Adrenal gland (tissue), 12 donors: ENCODE data around the gene UBR3. TPM values are rescaled to one million over a fixed set of nuclear protein-coding genes. Genes with fewer than 3 reads are reported as not detected.

Experiments used
- DNase-seq, 7 donors: peaks; one replicate each; pipeline ENCODE4 v3.0.0-alpha.2; 2019 to 2020
- H3K27ac ChIP-seq, 5 donors: fragments of 200-600 bp; sonication (generic) in 4 of 5; 1 replicate in 3 of 5; 2 replicates in 2 of 5; pipeline versions ENCODE4 v1.5.1 to v1.8.0; 2016 to 2020; ENCODE audit warnings: mild to moderate bottlenecking in 1 of 5
- H3K27me3 ChIP-seq: fragments of 200-600 bp; 2 replicates; pipeline ENCODE4 v1.8.0; 2021
- H3K36me3 ChIP-seq, 2 donors: fragments of 200-600 bp; replicated peaks in 1 of 2; 1 replicate in 1 of 2; 2 replicates in 1 of 2; pipeline versions ENCODE4 v1.5.1 to v1.8.0; 2018 to 2022
- H3K4me1 ChIP-seq, 2 donors: fragments of 200-600 bp; replicated peaks in 1 of 2; 1 replicate in 1 of 2; 2 replicates in 1 of 2; pipeline versions ENCODE4 v1.5.1 to v1.8.0; 2018 to 2021
- H3K4me3 ChIP-seq, 4 donors: fragments of 200-600 bp; sonication (generic) in 3 of 4; one replicate each; pipeline ENCODE4 v1.5.1; 2016 to 2018
- H3K9me3 ChIP-seq, 3 donors: fragments of 200-600 bp; sonication (generic) in 1 of 3; replicated peaks in 1 of 3; 1 replicate in 2 of 3; 2 replicates in 1 of 3; pipeline versions ENCODE4 v1.5.1 to v1.8.0; 2016 to 2021
- CTCF ChIP-seq, 6 experiments: fragments of 450-650 bp in 4 of 6; fragments of 200-600 bp in 2 of 6; sonication (generic) in 1 of 6; IDR thresholded peaks; 1 replicate in 5 of 6; 2 replicates in 1 of 6; pipeline versions ENCODE4 v1.5.1 to v1.8.0; 2016 to 2021; ENCODE audit warnings: antibody characterized with exemption in 6 of 6, mild to moderate bottlenecking in 2 of 6, moderate library complexity in 1 of 6
- POLR2A ChIP-seq, 2 donors: fragments of 450-650 bp; IDR thresholded peaks; one replicate each; pipeline ENCODE4 v1.6.1; 2017; ENCODE audit warnings: antibody characterized with exemption in 2 of 2, mild to moderate bottlenecking in 2 of 2, moderate library complexity in 1 of 2
- WGBS, 4 donors: extraction: QIAGEN DNeasy Blood & Tissue Kit in 2 of 4; methylation state at CpG; one replicate each; pipeline versions ENCODE4 v1.1.5 to v1.1.7; 2013 to 2017; 5-methylcytosine and 5-hydroxymethylcytosine counted together
- intact Hi-C, 2 donors: fragments of 100-400 bp; cut with DNase I; formaldehyde crosslinking; loops; one replicate each; pipeline versions ENCODE4 v1.14.1 to v1.15.0; 2022 to 2023
- polyA plus RNA-seq, 3 donors: library from polyadenylated mRNA; stranded (reverse); fragments of 200-250 nt in 2 of 3; fragments of 350-450 nt in 1 of 3; fragmentation: Illumina TruSeq in 1 of 3; extraction: RNeasy Lipid Tissue Mini Kit (QIAGEN cat#74804) in 1 of 3; gene quantifications; one replicate each; pipeline ENCODE4 v1.2.3, GENCODE V29; 2013 to 2014
- total RNA-seq, 9 donors: library from RNA; depleted of rRNA in 4 of 9; stranded (reverse); fragments of >200 nt in 4 of 9; fragments of 120-200 nt in 1 of 9; fragmentation: NEBNext Ultra II Directional in 1 of 9; extraction: Animal tissue kit (Norgen Biotek cat#: 25700) in 1 of 9; gene quantifications; one replicate each; pipeline versions ENCODE4 v1.1.0 to v1.2.4, GENCODE V29; 2013 to 2023
- donor health status: healthy with polysubstance abuse.
- donor health status: Bipolar disorder and iron deficiency.
- donor health status: DM: yes; HTN: yes; CAD: no.
- donor health status: DM: no; HTN: no; CAD: no.
- donor health status: DM: no; HTN: no; CAD: no.
- donor health status: DM: yes; HTN: yes; CAD: no.

The UBR3 gene
- total and polyA plus RNA-seq, 12 donors, result 25.5 to 85.7 (median 62.8) TPM

- intact Hi-C loops, result no loop called here
- H3K27ac ChIP-seq, result no peak overlapping the region
- H3K4me3 ChIP-seq, result no peak overlapping the region
- no peaks in the 10 kb centered on the region for H3K36me3 ChIP-seq
- peaks cover 0 to 8% (median 0%) of the 10 kb centered on the region in 3 donors for H3K9me3 ChIP-seq
- DNase-seq, result no peak
- TF ChIP-seq POLR2A (IDR thresholded peaks at IDR 0.05) (no peak), CTCF (IDR thresholded peaks at IDR 0.05) (no peak)
- H3K4me1 ChIP-seq, result no peaks in the 10 kb centered on the region
- H3K27me3 ChIP-seq, result no peaks in the 10 kb centered on the region
These were observed 202.3 kb downstream of the UBR3 start for GRCh38 chr2:170029551-170029950.

- Histone ChIP-seq H3K4me3 (no peak overlapping the region), H3K9me3 (peaks cover 0 to 8% (median 0%) of the 10 kb centered on the region in 3 donors), H3K36me3 (no peaks in the 10 kb centered on the region), H3K27me3 (no peaks in the 10 kb centered on the region), H3K27ac (no peak overlapping the region), H3K4me1 (no peaks in the 10 kb centered on the region)
- intact Hi-C loops, result no loop called here
- no peak for DNase-seq
- 53 to 69% (median 60%) methylated on average over 2 of the region's 2 CpGs for WGBS, 4 donors
- no peak for TF ChIP-seq CTCF (IDR thresholded peaks at IDR 0.05)
- no peak for TF ChIP-seq POLR2A (IDR thresholded peaks at IDR 0.05)
These were observed 202.8 kb downstream of the UBR3 start for GRCh38 chr2:170030040-170030439.

- no peak overlapping the region for H3K27ac ChIP-seq
- no peaks in the 10 kb centered on the region for H3K27me3 ChIP-seq
- DNase-seq, result no peak
- WGBS, 4 donors, result 96 to 100% (median 99%) methylated on average over 1 of the region's 1 CpG
- no peak overlapping the region for H3K4me3 ChIP-seq
- intact Hi-C loops, result no loop called here
- H3K4me1 ChIP-seq, result no peaks in the 10 kb centered on the region
- no peak for TF ChIP-seq POLR2A (IDR thresholded peaks at IDR 0.05)
- no peak for TF ChIP-seq CTCF (IDR thresholded peaks at IDR 0.05)
- H3K36me3 ChIP-seq, result no peaks in the 10 kb centered on the region
- peaks cover 0 to 8% (median 0%) of the 10 kb centered on the region in 3 donors for H3K9me3 ChIP-seq
These were observed 204.0 kb downstream of the UBR3 start for GRCh38 chr2:170031288-170031687.

- no peak for TF ChIP-seq POLR2A (IDR thresholded peaks at IDR 0.05)
- TF ChIP-seq CTCF (IDR thresholded peaks at IDR 0.05), result no peak
- WGBS, 4 donors, result 71 to 74% (median 72%) methylated on average over 4 of the region's 4 CpGs
- Histone ChIP-seq H3K4me3 (no peak overlapping the region), H3K4me1 (no peaks in the 10 kb centered on the region), H3K27me3 (no peaks in the 10 kb centered on the region), H3K36me3 (no peaks in the 10 kb centered on the region), H3K27ac (no peak overlapping the region), H3K9me3 (peaks cover 0 to 3% (median 0%) of the 10 kb centered on the region in 3 donors)
- intact Hi-C loops, result no loop called here
- DNase-seq, result no peak
These were observed 207.3 kb downstream of the UBR3 start for GRCh38 chr2:170034596-170034995.
